H9 (cell line): ENCODE results near the gene TFF1. TPM values are rescaled to one million over a fixed set of nuclear protein-coding genes. Genes with fewer than 3 reads are reported as not detected.

Experiments
- DNase-seq: peaks from one replicate; pipeline ENCODE4 v3.0.0-alpha.2; 2017
- H2AFZ ChIP-seq: one replicate; pipeline ENCODE4 v1.6.1; 2013; ENCODE audit warnings: mild to moderate bottlenecking, low read length, control low read depth, moderate library complexity
- H2AK5ac ChIP-seq: 2 replicates; pipeline ENCODE4 v1.6.1; 2013; ENCODE audit warnings: low read length, control low read depth, mixed read lengths; ENCODE audit not compliant: insufficient read length
- H2BK120ac ChIP-seq: one replicate; pipeline ENCODE4 v1.6.1; 2013; ENCODE audit warnings: low read depth, mild to moderate bottlenecking, low read length, control low read depth, inconsistent platforms; ENCODE audit not compliant: poor library complexity, severe bottlenecking
- H2BK12ac ChIP-seq: 2 replicates; pipeline ENCODE4 v1.6.1; 2013; ENCODE audit warnings: low read length, control low read depth, mixed read lengths, low read depth; ENCODE audit not compliant: insufficient read length
- H2BK15ac ChIP-seq: 2 replicates; pipeline ENCODE4 v1.6.1; 2013; ENCODE audit warnings: low read depth, low read length, control low read depth
- H2BK20ac ChIP-seq: one replicate; pipeline ENCODE4 v1.6.1; 2013; ENCODE audit warnings: low read depth, mild to moderate bottlenecking, low read length, control low read depth, inconsistent platforms; ENCODE audit not compliant: poor library complexity, severe bottlenecking
- H2BK5ac ChIP-seq: 2 replicates; pipeline ENCODE4 v1.6.1; 2013; ENCODE audit warnings: low read length, control low read depth, mixed read lengths; ENCODE audit not compliant: insufficient read length
- H3K14ac ChIP-seq: 2 replicates; pipeline ENCODE4 v1.6.1; 2013; ENCODE audit warnings: low read length, control low read depth; ENCODE audit not compliant: insufficient read depth
- H3K18ac ChIP-seq: 2 replicates; pipeline ENCODE4 v1.6.1; 2013; ENCODE audit warnings: low read depth, mild to moderate bottlenecking, mixed read lengths, low read length, control low read depth; ENCODE audit not compliant: insufficient read length
- H3K23ac ChIP-seq: 2 replicates; pipeline ENCODE4 v1.6.1; 2013; ENCODE audit warnings: low read length, control low read depth, mixed read lengths, low read depth; ENCODE audit not compliant: insufficient read length
- H3K23me2 ChIP-seq: 2 replicates; pipeline ENCODE4 v1.6.1; 2013; ENCODE audit warnings: low read depth, mild to moderate bottlenecking, mixed read lengths, low read length, control low read depth; ENCODE audit not compliant: insufficient read length, poor library complexity, severe bottlenecking
- H3K27ac ChIP-seq: 2 replicates; pipeline ENCODE4 v1.5.1; 2013; ENCODE audit warnings: low read length, control low read depth, mixed read lengths, low read depth; ENCODE audit not compliant: insufficient read length
- H3K27me3 ChIP-seq: 2 replicates; pipeline ENCODE4 v1.6.1; 2013; ENCODE audit warnings: low read length, control low read depth, inconsistent platforms; ENCODE audit not compliant: insufficient read depth
- H3K4ac ChIP-seq: 2 replicates; pipeline ENCODE4 v1.6.1; 2013; ENCODE audit warnings: low read depth, mild to moderate bottlenecking, control low read depth, inconsistent platforms, low read length, moderate library complexity
- H3K4me1 ChIP-seq: 2 replicates; pipeline ENCODE4 v1.6.1; 2013; ENCODE audit warnings: low read length, control low read depth, inconsistent platforms; ENCODE audit not compliant: insufficient read depth
- H3K4me2 ChIP-seq: 2 replicates; pipeline ENCODE4 v1.6.1; 2013; ENCODE audit warnings: low read length, control low read depth, mixed read lengths; ENCODE audit not compliant: insufficient read length, insufficient read depth
- H3K56ac ChIP-seq: 2 replicates; pipeline ENCODE4 v1.6.1; 2013; ENCODE audit warnings: low read depth, mild to moderate bottlenecking, mixed read lengths, low read length, control low read depth; ENCODE audit not compliant: insufficient read length
- H3K79me1 ChIP-seq: 2 replicates; pipeline ENCODE4 v1.6.1; 2013; ENCODE audit warnings: low read depth, mild to moderate bottlenecking, moderate library complexity, low read length, control low read depth, inconsistent platforms; ENCODE audit not compliant: insufficient read depth, poor library complexity, severe bottlenecking
- H3K79me2 ChIP-seq: 2 replicates; pipeline ENCODE4 v1.6.1; 2013; ENCODE audit warnings: low read length, control low read depth, inconsistent platforms; ENCODE audit not compliant: insufficient read depth
- H3K9ac ChIP-seq: 2 replicates; pipeline ENCODE4 v1.6.1; 2013; ENCODE audit warnings: low read length, control low read depth, mixed read lengths; ENCODE audit not compliant: insufficient read length; ENCODE audit errors: extremely low read depth
- H3K9me3 ChIP-seq: one replicate; pipeline ENCODE4 v1.6.1; 2013; ENCODE audit warnings: low read depth, low read length, inconsistent platforms; ENCODE audit not compliant: control insufficient read depth
- H3T11ph ChIP-seq: one replicate; pipeline ENCODE4 v1.6.1; 2013; ENCODE audit warnings: mild to moderate bottlenecking, low read length, control low read depth, inconsistent platforms
- H4K20me1 ChIP-seq: one replicate; pipeline ENCODE4 v1.6.1; 2013; ENCODE audit not compliant: control insufficient read depth, insufficient read length, insufficient read depth
- H4K5ac ChIP-seq: 2 replicates; pipeline ENCODE4 v1.6.1; 2013; ENCODE audit warnings: low read depth, mild to moderate bottlenecking, mixed read lengths, low read length, control low read depth; ENCODE audit not compliant: insufficient read length
- H4K8ac ChIP-seq: replicated peaks from 2 replicates; pipeline ENCODE4 v1.6.1; 2013; ENCODE audit warnings: low read length, control low read depth, mixed read lengths, low read depth; ENCODE audit not compliant: insufficient read length
- H4K91ac ChIP-seq: 2 replicates; pipeline ENCODE4 v1.6.1; 2013; ENCODE audit warnings: low read depth, mild to moderate bottlenecking, moderate library complexity, mixed read lengths, low read length, control low read depth; ENCODE audit not compliant: insufficient read length
- H3K27ac Mint-ChIP-seq, 3 experiments: 2 replicates in 2 of 3; 3 replicates in 1 of 3; pipeline ENCODE4 v1.8.0; 2020 to 2021; ENCODE audit warnings: mixed read lengths in 3 of 3, mild to moderate bottlenecking in 1 of 3, moderate library complexity in 1 of 3
- H3K27me3 Mint-ChIP-seq: 2 replicates; pipeline ENCODE4 v1.8.0; 2021; ENCODE audit warnings: low read depth, mild to moderate bottlenecking, moderate library complexity, mixed read lengths
- H3K36me3 Mint-ChIP-seq, 3 experiments: 2 replicates in 2 of 3; 3 replicates in 1 of 3; pipeline ENCODE4 v1.8.0; 2020 to 2021; ENCODE audit warnings: low read depth in 3 of 3, mixed read lengths in 3 of 3; ENCODE audit not compliant: insufficient read depth in 1 of 3
- H3K4me1 Mint-ChIP-seq, 2 experiments: 2 replicates each; pipeline ENCODE4 v1.8.0; 2020; ENCODE audit warnings: mixed read lengths in 2 of 2
- H3K4me3 Mint-ChIP-seq, 2 experiments: 2 replicates in 1 of 2; 3 replicates in 1 of 2; pipeline ENCODE4 v1.8.0; 2020 to 2021; ENCODE audit warnings: mild to moderate bottlenecking in 2 of 2, mixed read lengths in 2 of 2, moderate library complexity in 1 of 2
- H3K9me3 Mint-ChIP-seq, 2 experiments: 2 replicates in 1 of 2; 3 replicates in 1 of 2; pipeline ENCODE4 v1.8.0; 2020; ENCODE audit warnings: mild to moderate bottlenecking in 2 of 2, mixed read lengths in 2 of 2, moderate library complexity in 1 of 2
- WGBS: extraction: QIAGEN DNeasy Blood & Tissue Kit; methylation state at CpG from one replicate; pipeline ENCODE4 v1.1.7; 2013; ENCODE audit warnings: missing lambda C conversion rate, low lambda C conversion rate, mixed read lengths; ENCODE audit not compliant: insufficient read length; ENCODE audit errors: extremely low coverage; 5-methylcytosine and 5-hydroxymethylcytosine counted together
- total RNA-seq: library from RNA; stranded (reverse); gene quantifications from 2 replicates; pipeline ENCODE4 v1.2.1, GENCODE V29; 2021
- TF ChIP-seq, protein P1 (sequence below): fragments of 200-600 bp; sonication (generic); conservative IDR thresholded peaks from 3 replicates; pipeline ENCODE4 v1.8.0; 2021; ENCODE audit warnings: antibody characterized with exemption, mild to moderate bottlenecking

TFF1 gene
- total RNA-seq, 1 experiment from 2014 or later = not detected

- Histone ChIP-seq H2BK120ac (no peak overlapping the region), H3K79me2 (no peaks in the 10 kb centered on the region), H3K23me2 (no peaks in the 10 kb centered on the region), H4K5ac (no peak overlapping the region), H2BK5ac (no peak overlapping the region), H2BK12ac (no peak overlapping the region), H3K56ac (no peak overlapping the region), H2AFZ (no peak overlapping the region), H3K79me1 (no peaks in the 10 kb centered on the region), H3K9ac (no peak overlapping the region), H3K4me2 (no peak overlapping the region), H3K14ac (no peak overlapping the region), H2BK15ac (no peak overlapping the region), H3K23ac (no peak overlapping the region), H3K9me3 (no peaks in the 10 kb centered on the region), H2BK20ac (no peak overlapping the region), H3K27ac (no peak overlapping the region), H3K4me1 (peaks cover 11% of the 10 kb centered on the region; the same call in 1 of the 2 replicates), H4K20me1 (no peaks in the 10 kb centered on the region), H4K8ac (no peak overlapping the region), H2AK5ac (no peak overlapping the region), H3K4ac (no peak overlapping the region), H3T11ph (no peak overlapping the region), H4K91ac (no peak overlapping the region), H3K27me3 (no peaks in the 10 kb centered on the region), H3K18ac (no peak overlapping the region)
- WGBS = no CpG with 5 or more reads among the region's 8 CpGs
- no peak overlapping the region; a peak in 1 of 5 replicates for H3K4me3 Mint-ChIP-seq
- H3K36me3 Mint-ChIP-seq = no peaks in the 10 kb centered on the region
- DNase-seq = no peak
- no peaks in the 10 kb centered on the region; the same call in 1 of the 2 replicates for H3K27me3 Mint-ChIP-seq
- H3K9me3 Mint-ChIP-seq = no peaks in the 10 kb centered on the region
- TF ChIP-seq, protein P1, sequence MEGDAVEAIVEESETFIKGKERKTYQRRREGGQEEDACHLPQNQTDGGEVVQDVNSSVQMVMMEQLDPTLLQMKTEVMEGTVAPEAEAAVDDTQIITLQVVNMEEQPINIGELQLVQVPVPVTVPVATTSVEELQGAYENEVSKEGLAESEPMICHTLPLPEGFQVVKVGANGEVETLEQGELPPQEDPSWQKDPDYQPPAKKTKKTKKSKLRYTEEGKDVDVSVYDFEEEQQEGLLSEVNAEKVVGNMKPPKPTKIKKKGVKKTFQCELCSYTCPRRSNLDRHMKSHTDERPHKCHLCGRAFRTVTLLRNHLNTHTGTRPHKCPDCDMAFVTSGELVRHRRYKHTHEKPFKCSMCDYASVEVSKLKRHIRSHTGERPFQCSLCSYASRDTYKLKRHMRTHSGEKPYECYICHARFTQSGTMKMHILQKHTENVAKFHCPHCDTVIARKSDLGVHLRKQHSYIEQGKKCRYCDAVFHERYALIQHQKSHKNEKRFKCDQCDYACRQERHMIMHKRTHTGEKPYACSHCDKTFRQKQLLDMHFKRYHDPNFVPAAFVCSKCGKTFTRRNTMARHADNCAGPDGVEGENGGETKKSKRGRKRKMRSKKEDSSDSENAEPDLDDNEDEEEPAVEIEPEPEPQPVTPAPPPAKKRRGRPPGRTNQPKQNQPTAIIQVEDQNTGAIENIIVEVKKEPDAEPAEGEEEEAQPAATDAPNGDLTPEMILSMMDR = no peak
- H3K27ac Mint-ChIP-seq = 0 out of 7 replicates have a peak overlapping the region, but pooled peaks of 1 of the 3 experiments have one; percentile 34
- peaks cover 52 to 57% of the 10 kb centered on the region in 2 experiments for H3K4me1 Mint-ChIP-seq
Measured at GRCh38 chr21:42317341-42317741, 49.0 kb downstream of the TFF1 start.
